IMR-90 (cell line): ENCODE data around the gene ITCH. TPM values are rescaled to one million over a fixed set of nuclear protein-coding genes. Genes with fewer than 3 reads are reported as not detected.

Experiments used
- ATAC-seq: fragments of 200-7000 bp; cut with Tn5 transposase; 2 replicates; pipeline ENCODE4 v1.9.1; 2020; ENCODE audit warnings: low read depth, mild to moderate bottlenecking, moderate library complexity
- BruUV-seq: library from RNA; stranded (reverse); fragments of 400-500 nt; replicated peaks from 2 replicates; lab custom pipeline; 2021; lab: Mats Ljungman, UMichigan
- CTCF ChIA-PET: fragments of 300-600 bp; formaldehyde crosslinking; extraction: SDS; loops from one replicate; lab custom pipeline; 2021; ENCODE audit warnings: antibody characterized with exemption; lab: Yijun Ruan, JAX
- POLR2A ChIA-PET: fragments of 300-600 bp; sonication (Branson Sonifier 250); formaldehyde crosslinking; loops from one replicate; lab custom pipeline; 2022; ENCODE audit warnings: antibody characterized with exemption; ENCODE audit not compliant: unreplicated experiment; lab: Charles Lee
- DNase-seq: peaks from one replicate; pipeline ENCODE4 v3.0.0; 2013
- H2AFZ ChIP-seq: replicated peaks from 2 replicates; pipeline ENCODE3; 2013; ENCODE audit warnings: low read length, mild to moderate bottlenecking; ENCODE audit not compliant: poor library complexity
- H2AK5ac ChIP-seq: 2 replicates; pipeline ENCODE4 v1.6.1; 2013; ENCODE audit warnings: low read depth, low read length, inconsistent platforms
- H2AK9ac ChIP-seq: replicated peaks from 2 replicates; pipeline ENCODE3; 2013; ENCODE audit warnings: mild to moderate bottlenecking, low read depth, low read length, moderate library complexity; ENCODE audit not compliant: poor library complexity
- H2BK120ac ChIP-seq: 2 replicates; pipeline ENCODE4 v1.6.1; 2013; ENCODE audit warnings: low read depth, low read length, inconsistent platforms
- H2BK15ac ChIP-seq: 3 replicates; pipeline ENCODE4 v1.6.1; 2013; ENCODE audit warnings: low read depth, low read length, inconsistent platforms
- H2BK20ac ChIP-seq: 2 replicates; pipeline ENCODE4 v1.6.1; 2013; ENCODE audit warnings: low read depth, mild to moderate bottlenecking, inconsistent platforms, low read length, moderate library complexity
- H2BK5ac ChIP-seq: 2 replicates; pipeline ENCODE4 v1.6.1; 2013; ENCODE audit warnings: mild to moderate bottlenecking, low read depth, low read length, inconsistent platforms; ENCODE audit not compliant: poor library complexity, severe bottlenecking
- H3K14ac ChIP-seq: replicated peaks from 2 replicates; pipeline ENCODE4 v1.6.1; 2013; ENCODE audit warnings: low read depth, low read length, inconsistent platforms
- H3K18ac ChIP-seq: 2 replicates; pipeline ENCODE4 v1.6.1; 2013; ENCODE audit warnings: low read depth, low read length, control low read depth
- H3K23ac ChIP-seq: 2 replicates; pipeline ENCODE4 v1.6.1; 2013; ENCODE audit warnings: low read depth, low read length, inconsistent platforms
- H3K27ac ChIP-seq: 2 replicates; pipeline ENCODE4 v1.5.1; 2013; ENCODE audit warnings: mild to moderate bottlenecking, control low read depth, low read length; ENCODE audit not compliant: insufficient read depth
- H3K27me3 ChIP-seq: 2 replicates; pipeline ENCODE4 v1.6.1; 2013; ENCODE audit warnings: low read length; ENCODE audit not compliant: control insufficient read depth, insufficient read depth
- H3K36me3 ChIP-seq: 2 replicates; pipeline ENCODE4 v1.6.1; 2013; ENCODE audit warnings: low read length, mixed read lengths; ENCODE audit not compliant: control insufficient read depth, insufficient read depth
- H3K4ac ChIP-seq: 2 replicates; pipeline ENCODE4 v1.6.1; 2013; ENCODE audit warnings: low read depth, low read length, inconsistent platforms
- H3K4me1 ChIP-seq: 2 replicates; pipeline ENCODE4 v1.6.1; 2013; ENCODE audit warnings: low read length, mixed read lengths; ENCODE audit not compliant: control insufficient read depth, insufficient read depth
- H3K4me2 ChIP-seq: 2 replicates; pipeline ENCODE4 v1.6.1; 2013; ENCODE audit warnings: low read depth, mild to moderate bottlenecking, control low read depth, low read length, moderate library complexity
- H3K4me3 ChIP-seq: 2 replicates; pipeline ENCODE4 v1.5.1; 2013; ENCODE audit warnings: low read depth, mild to moderate bottlenecking, control low read depth, low read length, moderate library complexity; ENCODE audit not compliant: insufficient read depth
- H3K56ac ChIP-seq: 2 replicates; pipeline ENCODE4 v1.6.1; 2013; ENCODE audit warnings: low read length, inconsistent platforms; ENCODE audit not compliant: insufficient read depth; ENCODE audit errors: extremely low read depth
- H3K79me1 ChIP-seq, 2 experiments: 2 replicates each; pipeline ENCODE4 v1.6.1; 2013; ENCODE audit warnings: low read length in 2 of 2, inconsistent platforms in 1 of 2, low read depth in 1 of 2
- H3K9ac ChIP-seq: 2 replicates; pipeline ENCODE4 v1.6.1; 2013; ENCODE audit warnings: low read depth, low read length, control low read depth
- H3K9me1 ChIP-seq: 2 replicates; pipeline ENCODE4 v1.6.1; 2013; ENCODE audit warnings: low read length, inconsistent platforms; ENCODE audit not compliant: insufficient read depth
- H3K9me3 ChIP-seq: 2 replicates; pipeline ENCODE4 v1.6.1; 2013; ENCODE audit warnings: low read length; ENCODE audit not compliant: control insufficient read depth, insufficient read depth
- H4K20me1 ChIP-seq: 2 replicates; pipeline ENCODE4 v1.6.1; 2013; ENCODE audit warnings: low read length, inconsistent platforms; ENCODE audit not compliant: insufficient read depth
- H4K5ac ChIP-seq: 2 replicates; pipeline ENCODE4 v1.6.1; 2013; ENCODE audit warnings: mild to moderate bottlenecking, low read depth, low read length, control low read depth
- H4K8ac ChIP-seq, 2 experiments: 2 replicates each; pipeline ENCODE4 v1.6.1; 2013; ENCODE audit warnings: low read depth in 2 of 2, low read length in 2 of 2, control low read depth in 1 of 2, inconsistent platforms in 1 of 2
- H4K91ac ChIP-seq: 2 replicates; pipeline ENCODE4 v1.6.1; 2013; ENCODE audit warnings: low read depth, low read length, inconsistent platforms; ENCODE audit not compliant: insufficient read depth
- BHLHE40 ChIP-seq: fragments of 150-350 bp; IDR thresholded peaks from 2 replicates; pipeline ENCODE4 v1.6.1; 2016; ENCODE audit warnings: mild to moderate bottlenecking, low read depth, low read length
- CEBPB ChIP-seq: IDR thresholded peaks from 2 replicates; pipeline ENCODE4 v1.6.1; 2012; ENCODE audit warnings: low read depth, low read length, improper control_type of control experiment
- ELK1 ChIP-seq: fragments of 150-350 bp; IDR thresholded peaks from 2 replicates; pipeline ENCODE4 v1.6.1; 2016; ENCODE audit warnings: low read depth, mild to moderate bottlenecking, low read length, moderate library complexity, borderline replicate concordance
- FOS ChIP-seq: fragments of 150-350 bp; IDR thresholded peaks from 2 replicates; pipeline ENCODE4 v1.6.1; 2016; ENCODE audit warnings: low read depth, low read length
- WGBS, 2 experiments: methylation state at CpG; one replicate each; pipeline versions ENCODE4 v1.1.5 to v1.1.7; 2013; ENCODE audit warnings: missing lambda C conversion rate in 2 of 2; ENCODE audit not compliant: insufficient read length in 1 of 2; ENCODE audit errors: extremely low coverage in 2 of 2; 5-methylcytosine and 5-hydroxymethylcytosine counted together
- dilution Hi-C: fragments of 300-500 bp; cut with HindIII; formaldehyde crosslinking; loops from one replicate; pipeline ENCODE4 v1.14.3; 2018; ENCODE audit warnings: low sequenced_read_pairs; ENCODE audit not compliant: unreplicated experiment
- in situ Hi-C: fragments of 300-500 bp; cut with MboI; formaldehyde crosslinking; loops from 3 replicates; pipeline ENCODE4 v1.14.3; 2019; ENCODE audit warnings: low sequenced_read_pairs, inconsistent platforms, mixed read lengths
- intact Hi-C: fragments of 100-400 bp; cut with micrococcal nuclease; formaldehyde crosslinking; loops from 2 replicates; pipeline ENCODE4 v1.10.0; 2022
- polyA plus RNA-seq, 3 experiments: library from polyadenylated mRNA; depleted of rRNA; stranded (reverse); fragments of >200 nt; gene quantifications; 2 replicates each; pipeline ENCODE4 v1.2.3, GENCODE V29; 2012; ENCODE audit warnings: low replicate concordance in 1 of 3
- total RNA-seq: library from RNA; depleted of rRNA; stranded (reverse); fragments of >200 nt; gene quantifications from 2 replicates; pipeline ENCODE4 v1.2.3, GENCODE V29; 2012

ITCH gene
- total and polyA plus RNA-seq, 2 of the 4 experiments (the other 2 are of a cell fraction) = 12.7 to 94.6 TPM

- H3K23ac ChIP-seq = no peak overlapping the region
- no peak overlapping the region for H3K4me2 ChIP-seq
- H2AFZ ChIP-seq = no peak overlapping the region
- no peak for TF ChIP-seq BHLHE40
- no peak for TF ChIP-seq ELK1
- TF ChIP-seq FOS = no peak
- no peak for TF ChIP-seq CEBPB
- no peak overlapping the region for H3K4ac ChIP-seq
- no peak overlapping the region for H3K9ac ChIP-seq
- WGBS, 2 experiments = no CpG with 5 or more reads among the region's 4 CpGs
- in situ Hi-C loops (no loop called here), intact Hi-C loops (loop anchor here (5.0 to 10.0 kb wide), 2 partner anchors 52 to 91 kb away; no protein-coding TSS in a partner anchor), dilution Hi-C loops (no loop called here)
- H4K5ac ChIP-seq = no peak overlapping the region
- POLR2A ChIA-PET = no interaction called here
- H3K4me3 ChIP-seq = no peak overlapping the region
- H3K27me3 ChIP-seq = no peaks in the 10 kb centered on the region
- H4K20me1 ChIP-seq = peaks cover 73% of the 10 kb centered on the region
- peaks cover 16 to 71% of the 10 kb centered on the region in 2 experiments for H3K79me1 ChIP-seq
- ATAC-seq (peak; percentile 31; the same call in 1 of the 2 replicates), DNase-seq (no peak)
- no peak overlapping the region for H2BK120ac ChIP-seq
- H3K36me3 ChIP-seq = peaks cover 17% of the 10 kb centered on the region
- no peak overlapping the region for H2BK20ac ChIP-seq
- H2BK15ac ChIP-seq = no peak overlapping the region
- no TSS peak for BruUV-seq
- H3K4me1 ChIP-seq = peaks cover 11% of the 10 kb centered on the region
- H2AK5ac ChIP-seq = no peak overlapping the region
- H3K9me1 ChIP-seq = peaks cover 20% of the 10 kb centered on the region
- H4K91ac ChIP-seq = no peak overlapping the region
- no peak overlapping the region for H3K14ac ChIP-seq
- H2AK9ac ChIP-seq = no peak overlapping the region
- H3K56ac ChIP-seq = no peak overlapping the region
- no peak overlapping the region for H3K27ac ChIP-seq
- no peaks in the 10 kb centered on the region for H3K9me3 ChIP-seq
- CTCF ChIA-PET = no interaction called here
- H4K8ac ChIP-seq = no peak overlapping the region
- H2BK5ac ChIP-seq = no peak overlapping the region
- H3K18ac ChIP-seq = no peak overlapping the region
Measured at GRCh38 chr20:34403063-34403827, 40.2 kb downstream of the ITCH start.
